ENCODE data around the gene RET. TPM values are rescaled to one million over a fixed set of nuclear protein-coding genes. Genes with fewer than 3 reads are reported as not detected.

Gene RET
- total RNA-seq, 1 experiment from 2014 or later: not detected

DNA sequence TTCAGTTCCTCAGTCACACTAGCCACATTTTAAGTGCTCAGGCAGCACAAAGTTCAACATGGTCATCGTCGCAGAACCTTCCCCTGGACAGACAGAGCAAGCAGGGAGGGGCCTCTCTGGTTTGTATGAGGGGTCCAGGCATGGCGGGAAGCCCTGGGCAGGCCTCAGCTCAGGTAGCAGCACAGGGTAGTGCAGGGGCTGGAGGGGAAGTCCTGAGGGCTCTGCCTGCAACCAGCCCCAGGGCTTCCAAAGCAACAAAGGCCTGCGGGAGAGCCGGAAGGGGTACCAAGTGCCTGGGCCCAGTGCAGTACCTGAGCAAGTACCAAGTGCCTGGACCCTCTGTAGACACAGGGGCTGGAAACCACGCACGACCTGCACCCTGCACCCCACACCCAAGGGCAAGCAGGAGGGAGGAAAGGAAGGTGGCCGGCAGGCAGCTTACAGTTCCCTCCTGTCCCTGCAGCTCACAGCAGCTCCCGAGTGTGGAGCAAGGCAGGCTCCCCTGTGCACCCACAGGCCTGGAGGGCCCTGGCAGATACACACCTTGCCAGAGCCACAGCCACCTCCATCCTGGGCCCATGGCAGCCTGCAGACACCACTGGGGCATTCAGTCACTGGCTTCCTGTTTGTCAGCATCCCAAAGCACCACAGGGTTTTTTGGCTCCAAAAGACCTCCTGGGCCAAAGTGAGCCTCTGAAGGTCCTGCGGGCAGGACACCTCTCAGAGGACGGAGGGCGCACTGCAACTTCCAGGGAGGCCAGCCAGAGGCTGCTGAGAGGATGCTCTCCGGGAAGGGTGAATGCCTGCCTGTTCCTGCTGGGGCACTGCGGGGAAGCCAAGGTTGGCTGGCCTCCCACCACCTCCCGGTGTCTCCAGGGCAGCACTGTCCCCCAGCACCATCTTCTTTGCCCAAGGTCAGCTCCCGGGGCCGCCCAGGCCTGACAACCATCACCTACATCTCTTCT lies 6.5 kb upstream of the RET start:
- peak; percentile 4 for DNase-seq (ENCODE audit: low read depth, low spot score)
- in situ Hi-C loops (cut with HindIII; ENCODE audit: low pct_unique_long_range_greater_than_20kb, low sequenced_read_pairs): no loop called here

DNA sequence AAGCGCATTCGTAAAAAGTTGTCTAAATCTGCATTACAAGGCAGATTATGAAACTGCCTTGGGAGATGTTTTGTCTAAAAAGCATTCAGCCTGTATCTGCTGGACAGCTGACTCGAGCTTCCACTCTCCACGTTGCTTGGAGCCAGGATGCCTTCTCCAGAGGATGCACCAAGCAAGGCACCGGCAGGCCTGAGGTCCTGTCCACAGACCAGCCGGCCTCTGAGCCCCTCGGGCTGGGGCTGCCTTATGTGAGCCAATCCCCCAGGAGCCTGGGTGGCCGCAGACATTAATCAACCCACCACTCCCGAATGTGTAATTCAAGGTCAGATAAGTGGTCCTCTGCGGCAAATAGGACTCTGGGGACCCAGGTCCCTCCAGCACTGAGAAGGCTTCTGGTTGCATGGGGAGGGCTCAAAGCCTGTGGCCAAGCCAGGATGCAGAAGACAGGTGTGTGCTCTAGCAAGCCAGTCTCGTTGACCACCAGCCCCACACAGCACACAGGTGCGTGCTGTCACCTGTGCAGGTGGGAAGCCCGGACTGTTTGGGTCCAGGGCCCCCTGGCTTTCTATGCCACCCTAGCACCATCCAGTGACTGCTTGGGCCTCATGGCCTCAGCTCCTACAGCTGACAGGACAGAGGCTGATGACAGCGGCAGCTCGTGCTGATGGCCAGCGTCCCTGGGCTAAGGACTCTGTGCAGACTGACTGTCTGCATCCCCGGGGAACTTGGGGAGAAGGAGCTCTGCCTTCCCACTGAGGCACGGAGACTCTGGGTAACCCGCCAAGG lies 4.8 kb upstream of the RET start:
- in situ Hi-C loops (cut with HindIII; ENCODE audit: low pct_unique_long_range_greater_than_20kb, low sequenced_read_pairs): no loop called here
- DNase-seq (ENCODE audit: low read depth, low spot score): no peak

DNA sequence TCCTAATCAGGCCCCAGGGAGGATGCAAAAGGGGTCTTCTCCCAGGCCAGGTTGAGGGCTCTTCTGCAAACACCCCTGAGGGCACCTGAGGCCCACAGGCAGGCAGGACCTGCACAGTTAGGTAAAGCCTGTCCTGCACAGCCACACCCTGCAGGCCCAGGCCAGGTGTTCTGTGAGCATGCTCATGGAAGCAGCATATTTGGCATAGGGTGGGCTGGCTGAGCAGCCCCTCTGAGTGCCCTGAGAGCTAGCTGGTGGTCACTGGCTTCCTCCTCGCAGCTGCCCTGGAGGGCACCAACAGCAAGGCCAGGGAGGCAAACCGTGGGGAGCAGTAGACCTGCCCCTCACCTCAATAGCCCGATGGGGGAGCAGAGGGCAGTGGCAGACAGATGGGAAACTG lies 3.7 kb upstream of the RET start:
- in situ Hi-C loops (cut with HindIII; ENCODE audit: low pct_unique_long_range_greater_than_20kb, low sequenced_read_pairs): no loop called here
- DNase-seq (ENCODE audit: low read depth, low spot score): no peak

DNA sequence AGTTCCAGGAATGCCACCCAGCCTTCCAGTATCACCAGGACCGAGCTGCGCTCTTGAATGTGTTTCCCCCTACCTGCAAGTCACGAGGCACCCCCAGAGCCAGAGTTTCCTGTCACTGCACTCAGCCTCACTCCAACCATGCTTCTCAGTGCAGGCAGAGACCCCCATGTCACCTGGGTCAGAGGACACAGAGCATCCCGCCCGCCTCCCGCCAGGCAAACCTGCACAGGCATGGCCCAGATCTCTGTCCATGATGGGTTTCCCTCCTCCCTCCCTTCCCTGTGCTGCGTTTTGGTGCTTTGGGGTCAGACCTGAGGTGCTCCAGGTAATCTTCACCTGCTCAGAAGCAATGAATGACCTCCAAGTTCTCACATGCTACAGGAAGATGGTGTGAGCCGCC lies 3.1 kb upstream of the RET start:
- in situ Hi-C loops (cut with HindIII; ENCODE audit: low pct_unique_long_range_greater_than_20kb, low sequenced_read_pairs): no loop called here
- no peak for DNase-seq (ENCODE audit: low read depth, low spot score)

DNA sequence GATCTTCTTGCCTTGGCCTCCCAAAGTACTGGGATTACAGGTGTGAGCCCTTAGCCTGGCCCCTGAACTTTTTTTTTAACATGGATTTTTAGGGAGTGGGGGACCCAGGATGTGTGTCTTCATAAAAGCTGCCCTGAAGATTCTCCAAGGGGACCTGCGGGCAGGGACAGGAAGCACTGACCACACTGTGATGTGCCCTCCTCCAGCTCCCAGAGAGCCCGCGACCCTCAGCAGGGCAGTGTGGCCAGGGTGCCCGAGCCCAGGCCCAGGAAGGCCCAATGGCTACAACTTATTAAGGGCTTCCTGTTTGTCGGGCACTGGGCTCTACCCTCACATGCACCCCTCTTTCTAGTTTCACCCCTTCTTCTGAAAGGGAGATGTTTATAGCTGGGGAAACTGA lies 2.5 kb upstream of the RET start:
- DNase-seq (ENCODE audit: low read depth, low spot score): no peak
- in situ Hi-C loops (cut with HindIII; ENCODE audit: low pct_unique_long_range_greater_than_20kb, low sequenced_read_pairs): no loop called here

DNA sequence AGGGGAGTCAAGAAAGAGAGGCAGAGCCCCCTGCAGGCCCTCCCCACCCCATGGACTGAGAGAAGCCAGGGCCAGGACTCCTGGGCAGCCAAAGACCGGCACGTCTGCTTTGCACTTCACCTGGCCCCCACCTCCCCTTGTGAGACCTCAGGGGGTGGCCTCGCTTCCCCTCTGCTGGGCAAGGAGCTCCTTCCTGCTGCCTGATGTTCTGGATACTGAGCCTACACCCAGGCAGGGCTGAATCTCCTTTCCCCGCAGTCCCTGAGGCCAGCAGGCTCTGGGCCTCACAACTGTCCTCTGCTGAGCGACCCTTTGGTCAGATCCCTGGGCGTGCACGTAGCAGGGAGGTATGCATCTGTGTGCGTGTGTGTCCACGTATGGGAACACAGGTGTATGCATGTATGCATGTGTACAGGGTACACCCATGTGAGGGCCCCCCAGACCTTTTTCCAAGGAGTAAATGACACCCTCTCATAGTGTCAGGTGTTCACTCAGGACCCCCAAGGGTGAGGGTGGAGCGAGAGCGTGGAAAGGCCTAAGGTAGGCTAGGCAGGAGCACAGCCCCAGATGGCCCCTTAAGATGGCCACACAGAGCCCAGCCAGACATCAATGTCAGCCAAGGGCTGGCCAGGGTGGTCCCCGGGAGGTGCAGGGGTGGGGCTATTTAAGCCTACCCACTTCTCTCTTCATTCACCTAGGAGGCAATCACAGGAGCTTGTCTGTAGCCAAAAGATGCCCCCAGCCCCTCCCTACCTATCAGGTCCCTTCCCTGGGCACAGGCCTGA lies 1.9 kb upstream of the RET start:
- in situ Hi-C loops (cut with HindIII; ENCODE audit: low pct_unique_long_range_greater_than_20kb, low sequenced_read_pairs): no loop called here
- DNase-seq (ENCODE audit: low read depth, low spot score): no peak

DNA sequence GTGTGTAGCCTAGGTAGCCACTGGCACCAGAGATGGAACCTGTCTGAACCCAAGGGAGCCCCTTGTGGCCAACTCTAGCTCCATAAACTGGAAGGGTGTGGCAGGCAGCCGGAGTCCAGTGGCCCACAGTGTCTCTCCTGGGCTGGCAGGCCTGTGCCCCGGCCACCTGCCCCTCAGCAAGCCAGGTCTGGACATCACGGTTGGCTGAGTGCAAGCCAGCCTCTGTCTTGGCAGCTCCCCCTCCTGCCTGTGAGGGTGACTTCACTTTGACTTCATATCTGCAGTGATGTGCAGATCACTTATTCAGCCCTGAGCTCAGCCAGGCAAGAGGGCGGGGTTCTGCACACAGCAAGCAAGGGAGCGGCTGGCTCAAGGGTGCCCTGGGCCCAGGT lies 1.3 kb upstream of the RET start:
- in situ Hi-C loops (cut with HindIII; ENCODE audit: low pct_unique_long_range_greater_than_20kb, low sequenced_read_pairs): no loop called here
- peak; percentile 8 for DNase-seq (ENCODE audit: low read depth, low spot score)

GRCh38 chr10:43076311-43076875 lies 476 bp upstream of the RET start:
- DNase-seq (ENCODE audit: low read depth, low spot score): no peak
- in situ Hi-C loops (cut with HindIII; ENCODE audit: low pct_unique_long_range_greater_than_20kb, low sequenced_read_pairs): no loop called here

GRCh38 chr10:43077421-43078171 lies 727 bp downstream of the RET start:
- DNase-seq (ENCODE audit: low read depth, low spot score): no peak
- in situ Hi-C loops (cut with HindIII; ENCODE audit: low pct_unique_long_range_greater_than_20kb, low sequenced_read_pairs): no loop called here

- no peak for DNase-seq (ENCODE audit: low read depth, low spot score)
- in situ Hi-C loops (cut with HindIII; ENCODE audit: low pct_unique_long_range_greater_than_20kb, low sequenced_read_pairs): no loop called here
Measured at GRCh38 chr10:43078175-43078985, 1.5 kb downstream of the RET start.

DNA sequence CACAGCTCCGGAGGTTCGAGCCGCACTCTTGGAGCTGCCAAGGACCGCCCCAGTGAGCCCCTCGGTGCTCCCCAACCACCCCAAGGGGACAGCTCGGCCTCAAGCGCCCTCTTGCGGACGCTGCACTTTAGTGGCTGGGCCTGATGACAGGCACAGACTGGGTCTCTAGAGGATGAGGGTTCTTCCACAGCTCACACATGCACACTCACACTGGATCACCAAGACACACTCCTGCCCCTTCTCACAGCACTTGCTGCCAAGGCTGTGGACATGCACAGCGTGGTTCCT lies 2.1 kb downstream of the RET start:
- DNase-seq (ENCODE audit: low read depth, low spot score): peak; percentile 34
- in situ Hi-C loops (cut with HindIII; ENCODE audit: low pct_unique_long_range_greater_than_20kb, low sequenced_read_pairs): no loop called here

DNA sequence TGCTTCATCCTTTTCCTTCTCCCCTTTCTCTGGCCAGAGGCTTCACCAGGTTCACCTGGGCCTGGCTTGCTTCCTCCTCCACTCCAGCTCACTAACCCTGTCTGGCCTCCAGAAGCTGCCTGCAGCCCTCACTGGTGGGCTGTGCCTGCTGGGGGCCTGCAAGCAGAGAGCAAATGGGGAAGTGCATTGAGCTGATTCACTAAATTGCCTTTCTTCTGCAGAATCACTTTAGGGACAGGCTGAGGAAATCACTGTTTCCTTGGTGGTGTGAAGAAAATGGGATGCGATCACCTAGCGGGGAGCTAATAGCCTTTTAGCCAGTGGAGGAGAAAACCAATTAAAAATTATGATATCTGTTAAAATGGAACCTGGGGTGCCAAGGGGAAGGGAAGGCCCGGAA lies 3.0 kb downstream of the RET start:
- in situ Hi-C loops (cut with HindIII; ENCODE audit: low pct_unique_long_range_greater_than_20kb, low sequenced_read_pairs): no loop called here
- DNase-seq (ENCODE audit: low read depth, low spot score): no peak

DNA sequence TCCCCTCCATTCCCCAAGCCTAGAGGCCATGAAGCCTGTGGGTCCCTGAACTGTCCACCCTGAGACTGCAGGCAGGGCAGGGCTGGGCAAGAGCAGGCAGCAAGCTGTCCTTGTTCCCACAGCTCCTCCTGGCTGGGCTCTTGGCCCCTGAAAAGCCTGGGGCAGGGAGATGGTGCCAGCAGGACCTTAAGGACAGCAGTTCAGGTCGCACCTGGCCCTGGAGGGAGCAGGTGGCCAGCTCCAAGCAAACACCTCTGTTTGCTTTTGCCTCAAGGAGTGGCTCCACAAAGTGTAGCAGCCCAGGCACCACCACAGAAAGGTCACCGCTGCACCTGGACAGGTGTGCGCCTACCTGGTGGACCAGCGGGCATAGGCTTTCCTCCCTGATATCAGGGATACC lies 5.2 kb downstream of the RET start:
- in situ Hi-C loops (cut with HindIII; ENCODE audit: low pct_unique_long_range_greater_than_20kb, low sequenced_read_pairs): no loop called here

GRCh38 chr10:43082746-43083145 lies 5.9 kb downstream of the RET start:
- no peak for DNase-seq (ENCODE audit: low read depth, low spot score)
- in situ Hi-C loops (cut with HindIII; ENCODE audit: low pct_unique_long_range_greater_than_20kb, low sequenced_read_pairs): no loop called here

More for the DNA sequence above, 5.2 kb downstream of the RET start:
- DNase-seq (ENCODE audit: low read depth, low spot score): no peak

DNA sequence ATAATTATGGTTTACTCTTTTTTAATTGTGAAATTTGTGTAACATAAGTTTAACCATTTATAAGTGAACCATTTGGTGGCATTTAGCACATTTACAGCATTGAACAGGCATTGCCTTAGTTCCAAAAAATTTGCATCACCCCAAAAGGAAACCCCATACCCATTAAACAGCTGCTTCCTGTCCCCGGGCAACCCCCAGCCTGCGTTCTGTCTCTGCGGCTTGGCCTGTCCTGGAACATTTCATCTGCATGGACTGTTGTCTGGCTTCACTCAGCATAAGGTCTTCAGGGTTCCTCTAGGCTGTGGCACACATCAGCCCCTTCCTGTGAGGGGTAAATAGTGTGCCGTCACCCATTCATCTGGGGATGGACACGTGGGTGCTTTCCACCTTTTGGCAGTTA lies 6.9 kb downstream of the RET start:
- no peak for DNase-seq (ENCODE audit: low read depth, low spot score)
- in situ Hi-C loops (cut with HindIII; ENCODE audit: low pct_unique_long_range_greater_than_20kb, low sequenced_read_pairs): no loop called here

- no peak for DNase-seq (ENCODE audit: low read depth, low spot score)
- in situ Hi-C loops (cut with HindIII; ENCODE audit: low pct_unique_long_range_greater_than_20kb, low sequenced_read_pairs): no loop called here
Measured at GRCh38 chr10:43084812-43085211, 7.9 kb downstream of the RET start.

Measured in SK-MEL-5 (cell line).